Mesenchymal stem cell (in vitro differentiated cells and primary cell): ENCODE results near the gene NXNL1.

Experiments
- DNase-seq: peaks from one replicate; pipeline ENCODE4 v3.0.0-alpha.2; 2013
- H2AFZ ChIP-seq: one replicate; pipeline ENCODE4 v1.6.1; 2013; ENCODE audit warnings: low read depth, mild to moderate bottlenecking, control low read depth, inconsistent platforms, low read length, moderate library complexity
- H2AK5ac ChIP-seq: 2 replicates; pipeline ENCODE4 v1.6.1; 2013; ENCODE audit warnings: low read length, moderate library complexity, mild to moderate bottlenecking, inconsistent platforms; ENCODE audit not compliant: severe bottlenecking
- H2BK120ac ChIP-seq: one replicate; pipeline ENCODE4 v1.6.1; 2013; ENCODE audit warnings: low read depth, mild to moderate bottlenecking, inconsistent platforms, low read length, moderate library complexity
- H2BK12ac ChIP-seq, 2 experiments: one replicate each; pipeline ENCODE4 v1.6.1; 2013; ENCODE audit warnings: inconsistent platforms in 2 of 2, low read length in 2 of 2, mild to moderate bottlenecking in 2 of 2, moderate library complexity in 2 of 2, control low read depth in 1 of 2
- H2BK15ac ChIP-seq: one replicate; pipeline ENCODE4 v1.6.1; 2013; ENCODE audit warnings: mild to moderate bottlenecking, low read depth, inconsistent platforms; ENCODE audit not compliant: poor library complexity, severe bottlenecking
- H2BK5ac ChIP-seq: 2 replicates; pipeline ENCODE4 v1.6.1; 2013; ENCODE audit warnings: low read depth, mild to moderate bottlenecking, low read length, control low read depth, inconsistent platforms; ENCODE audit not compliant: poor library complexity, severe bottlenecking
- H3K14ac ChIP-seq, 2 experiments: one replicate each; pipeline ENCODE4 v1.6.1; 2013; ENCODE audit warnings: inconsistent platforms in 2 of 2, low read length in 2 of 2, control low read depth in 1 of 2, mild to moderate bottlenecking in 1 of 2, moderate library complexity in 1 of 2
- H3K18ac ChIP-seq, 2 experiments: one replicate each; pipeline ENCODE4 v1.6.1; 2013; ENCODE audit warnings: inconsistent platforms in 2 of 2, low read length in 2 of 2, control low read depth in 1 of 2, low read depth in 1 of 2, mild to moderate bottlenecking in 1 of 2
- H3K23ac ChIP-seq, 2 experiments: one replicate each; pipeline ENCODE4 v1.6.1; 2013; ENCODE audit warnings: inconsistent platforms in 2 of 2, low read length in 2 of 2, mild to moderate bottlenecking in 2 of 2, moderate library complexity in 2 of 2, control low read depth in 1 of 2
- H3K27ac ChIP-seq: 2 replicates; pipeline ENCODE4 v1.5.1; 2013; ENCODE audit warnings: mild to moderate bottlenecking, moderate library complexity, low read length, control low read depth, inconsistent platforms; ENCODE audit not compliant: poor library complexity, severe bottlenecking
- H3K27me3 ChIP-seq, 2 experiments: 2 replicates each; pipeline versions ENCODE4 v1.6.1 to v1.7.0; 2013; ENCODE audit warnings: low read length in 2 of 2, mild to moderate bottlenecking in 2 of 2, moderate library complexity in 2 of 2, control low read depth in 1 of 2, inconsistent platforms in 1 of 2; ENCODE audit not compliant: control insufficient read depth in 1 of 2, insufficient read depth in 1 of 2
- H3K36me3 ChIP-seq, 2 experiments: 2 replicates each; pipeline versions ENCODE4 v1.6.1 to v1.7.0; 2013; ENCODE audit warnings: low read length in 2 of 2, control low read depth in 1 of 2, inconsistent platforms in 1 of 2, low read depth in 1 of 2, mild to moderate bottlenecking in 1 of 2; ENCODE audit not compliant: insufficient read depth in 2 of 2, control insufficient read depth in 1 of 2
- H3K4ac ChIP-seq, 2 experiments: one replicate each; pipeline ENCODE4 v1.6.1; 2013; ENCODE audit warnings: inconsistent platforms in 2 of 2, low read length in 2 of 2, mild to moderate bottlenecking in 2 of 2, moderate library complexity in 2 of 2, control low read depth in 1 of 2, low read depth in 1 of 2
- H3K4me1 ChIP-seq: 2 replicates; pipeline ENCODE4 v1.6.1; 2013; ENCODE audit warnings: low read depth, low read length, control low read depth; ENCODE audit not compliant: control insufficient read depth, insufficient read depth
- H3K4me2 ChIP-seq: 2 replicates; pipeline ENCODE4 v1.6.1; 2013; ENCODE audit warnings: low read length, mild to moderate bottlenecking, inconsistent platforms; ENCODE audit not compliant: poor library complexity, severe bottlenecking
- H3K4me3 ChIP-seq, 2 experiments: 2 replicates each; pipeline versions ENCODE4 v1.5.1 to v1.7.0; 2013; ENCODE audit warnings: low read length in 2 of 2, mild to moderate bottlenecking in 2 of 2, control low read depth in 1 of 2, low read depth in 1 of 2; ENCODE audit not compliant: insufficient read depth in 1 of 2
- H3K79me1 ChIP-seq: replicated peaks from 2 replicates; pipeline ENCODE4 v1.6.1; 2013; ENCODE audit warnings: mild to moderate bottlenecking, control low read depth, low read length, inconsistent platforms; ENCODE audit not compliant: poor library complexity, severe bottlenecking
- H3K9ac ChIP-seq: 2 replicates; pipeline ENCODE4 v1.7.0; 2013; ENCODE audit warnings: mild to moderate bottlenecking, low read length, moderate library complexity
- H3K9me3 ChIP-seq: 2 replicates; pipeline ENCODE4 v1.7.0; 2013; ENCODE audit warnings: mild to moderate bottlenecking, low read length; ENCODE audit not compliant: control insufficient read depth
- H4K8ac ChIP-seq: one replicate; pipeline ENCODE4 v1.6.1; 2013; ENCODE audit warnings: inconsistent platforms, mild to moderate bottlenecking, low read length, moderate library complexity
- H4K91ac ChIP-seq: one replicate; pipeline ENCODE4 v1.6.1; 2013; ENCODE audit warnings: mild to moderate bottlenecking, low read length, inconsistent platforms
- WGBS: methylation state at CpG from one replicate; pipeline ENCODE4 v1.1.7; 2013; ENCODE audit warnings: mixed read lengths; 5-methylcytosine and 5-hydroxymethylcytosine counted together

The NXNL1 gene

GRCh38 chr19:17447704-17448130 lies 13.0 kb downstream of the NXNL1 start:
- no peak for DNase-seq
- Histone ChIP-seq H2AK5ac (no peak overlapping the region), H3K9ac (no peak overlapping the region), H4K91ac (no peak overlapping the region), H3K4ac (no peak overlapping the region), H3K27me3 (peaks cover 30% of the 10 kb centered on the region in 2 experiments), H2BK120ac (no peak overlapping the region), H3K4me2 (peak overlapping the region; percentile 90), H3K27ac (no peak overlapping the region), H3K4me3 (peak overlapping the region in 1 of 2 experiments; percentile 46), H3K36me3 (no peaks in the 10 kb centered on the region), H3K18ac (no peak overlapping the region), H2AFZ (no peak overlapping the region), H2BK15ac (no peak overlapping the region), H3K4me1 (peaks cover 9% of the 10 kb centered on the region), H4K8ac (peak overlapping the region; percentile 61), H2BK12ac (no peak overlapping the region), H3K23ac (peak overlapping the region in 1 of 2 experiments; percentile 53), H2BK5ac (no peak overlapping the region), H3K9me3 (no peaks in the 10 kb centered on the region), H3K79me1 (no peaks in the 10 kb centered on the region), H3K14ac (peak overlapping the region in 1 of 2 experiments; percentile 31)
- 28% methylated on average over 5 of the region's 5 CpGs for WGBS

DNA sequence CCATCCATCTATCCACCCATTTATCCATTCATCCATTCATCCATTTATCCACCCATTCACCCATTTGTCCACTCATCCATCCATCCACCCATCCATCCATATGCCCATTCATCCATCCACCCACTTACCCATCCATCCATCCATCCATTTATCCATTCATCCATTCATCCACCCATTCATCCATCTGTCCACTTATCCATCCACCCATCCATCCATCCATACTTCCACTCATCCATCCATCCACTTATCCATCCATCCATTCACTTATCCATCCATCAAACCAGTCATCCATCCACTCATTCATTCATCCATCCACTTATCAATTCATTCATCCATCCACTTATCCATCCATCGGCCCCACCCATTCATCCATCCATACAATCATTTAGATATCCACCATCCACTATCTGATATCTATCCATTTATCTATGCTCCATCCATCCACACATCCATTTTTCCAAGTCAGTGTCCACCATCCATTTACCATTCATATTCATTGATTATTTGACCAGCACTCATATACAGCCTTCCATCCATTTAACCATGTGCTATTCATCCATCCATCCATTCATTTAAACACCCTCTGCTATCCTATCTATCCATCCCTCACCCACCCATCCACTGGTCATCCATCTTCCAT lies 15.1 kb downstream of the NXNL1 start:
- H3K36me3 ChIP-seq = no peaks in the 10 kb centered on the region
- H2BK12ac ChIP-seq = no peak overlapping the region
- no peak for DNase-seq
- H2AK5ac ChIP-seq = no peak overlapping the region
- H3K23ac ChIP-seq = no peak overlapping the region
- peaks cover 9% of the 10 kb centered on the region for H3K4me1 ChIP-seq
- H2AFZ ChIP-seq = no peak overlapping the region
- H3K27ac ChIP-seq = no peak overlapping the region
- H3K27me3 ChIP-seq = peaks cover 23 to 29% of the 10 kb centered on the region in 2 experiments
- H2BK15ac ChIP-seq = no peak overlapping the region
- H3K4me3 ChIP-seq = no peak overlapping the region
- no peak overlapping the region for H4K91ac ChIP-seq
- H3K9me3 ChIP-seq = no peaks in the 10 kb centered on the region
- no peak overlapping the region for H3K4me2 ChIP-seq
- H3K9ac ChIP-seq = no peak overlapping the region
- no peak overlapping the region for H3K4ac ChIP-seq
- H3K18ac ChIP-seq = no peak overlapping the region
- H3K14ac ChIP-seq = no peak overlapping the region
- H3K79me1 ChIP-seq = no peaks in the 10 kb centered on the region
- no peak overlapping the region for H2BK5ac ChIP-seq
- no peak overlapping the region for H4K8ac ChIP-seq
- 95% methylated on average over 1 of the region's 1 CpG for WGBS
- no peak overlapping the region for H2BK120ac ChIP-seq

- WGBS = 60% methylated on average over 7 of the region's 8 CpGs
- Histone ChIP-seq H3K23ac (no peak overlapping the region), H3K79me1 (no peaks in the 10 kb centered on the region)
Observed at GRCh38 chr19:17441241-17442021, 19.3 kb downstream of the NXNL1 start.

DNA sequence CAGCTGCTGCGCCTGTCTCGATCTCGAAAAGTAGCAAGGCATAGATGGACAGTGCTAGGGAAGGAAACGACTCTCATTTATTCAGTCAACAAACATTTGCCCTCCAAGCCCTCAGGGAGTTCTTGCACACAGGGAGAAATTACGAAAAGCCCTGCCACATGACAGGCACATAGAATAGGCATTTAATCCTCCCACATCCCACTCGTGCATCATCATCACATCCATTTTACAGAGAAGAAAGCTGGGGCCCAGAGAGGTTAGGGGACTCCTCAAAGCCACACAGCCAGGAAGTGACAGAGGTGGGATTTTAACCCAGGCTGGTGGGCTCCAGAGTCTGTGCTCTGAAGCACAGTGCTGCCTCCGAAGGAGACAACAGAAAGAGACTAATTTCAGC lies 23.9 kb downstream of the NXNL1 start:
- Histone ChIP-seq H2AK5ac (no peak overlapping the region), H3K36me3 (no peaks in the 10 kb centered on the region), H3K27ac (no peak overlapping the region), H3K18ac (no peak overlapping the region), H2BK120ac (no peak overlapping the region), H2AFZ (no peak overlapping the region), H3K27me3 (peaks cover 5% of the 10 kb centered on the region in 2 experiments), H3K23ac (no peak overlapping the region), H3K79me1 (no peaks in the 10 kb centered on the region), H3K9me3 (no peaks in the 10 kb centered on the region), H3K14ac (no peak overlapping the region), H4K8ac (no peak overlapping the region), H2BK12ac (no peak overlapping the region), H3K4ac (no peak overlapping the region), H3K9ac (no peak overlapping the region), H3K4me2 (no peak overlapping the region), H3K4me1 (no peaks in the 10 kb centered on the region), H2BK15ac (no peak overlapping the region), H3K4me3 (no peak overlapping the region), H2BK5ac (no peak overlapping the region), H4K91ac (no peak overlapping the region)
- WGBS = 84% methylated on average over 4 of the region's 7 CpGs
- no peak for DNase-seq

More at GRCh38 chr19:17441241-17442021, 19.3 kb downstream of the NXNL1 start:
- H2BK5ac ChIP-seq = no peak overlapping the region
- H3K9ac ChIP-seq = no peak overlapping the region
- H3K4ac ChIP-seq = no peak overlapping the region
- H3K4me2 ChIP-seq = no peak overlapping the region
- H3K9me3 ChIP-seq = no peaks in the 10 kb centered on the region
- no peaks in the 10 kb centered on the region for H3K36me3 ChIP-seq
- H2BK15ac ChIP-seq = no peak overlapping the region
- H3K4me1 ChIP-seq = no peaks in the 10 kb centered on the region
- H3K4me3 ChIP-seq = no peak overlapping the region
- H4K8ac ChIP-seq = no peak overlapping the region
- no peak overlapping the region for H2BK120ac ChIP-seq
- no peak overlapping the region for H3K27ac ChIP-seq
- peak; percentile 39 for DNase-seq
- no peak overlapping the region for H3K18ac ChIP-seq
- no peak overlapping the region for H3K14ac ChIP-seq
- H2BK12ac ChIP-seq = no peak overlapping the region
- peaks cover 8 to 14% of the 10 kb centered on the region in 2 experiments for H3K27me3 ChIP-seq
- no peak overlapping the region for H2AFZ ChIP-seq
- H4K91ac ChIP-seq = no peak overlapping the region
- H2AK5ac ChIP-seq = no peak overlapping the region
